Ramos (cell line): ENCODE results near the gene UGT1A3.

Source experiments
- in situ Hi-C: fragments of 300-500 bp; cut with MboI; formaldehyde crosslinking; loops from one replicate; pipeline ENCODE4 v1.14.3; 2022; ENCODE audit warnings: low sequenced_read_pairs; ENCODE audit not compliant: unreplicated experiment

UGT1A3 gene

GRCh38 chr2:233754872-233755611 is 26.2 kb downstream of the UGT1A3 start:
- in situ Hi-C loops, result no loop called here

DNA sequence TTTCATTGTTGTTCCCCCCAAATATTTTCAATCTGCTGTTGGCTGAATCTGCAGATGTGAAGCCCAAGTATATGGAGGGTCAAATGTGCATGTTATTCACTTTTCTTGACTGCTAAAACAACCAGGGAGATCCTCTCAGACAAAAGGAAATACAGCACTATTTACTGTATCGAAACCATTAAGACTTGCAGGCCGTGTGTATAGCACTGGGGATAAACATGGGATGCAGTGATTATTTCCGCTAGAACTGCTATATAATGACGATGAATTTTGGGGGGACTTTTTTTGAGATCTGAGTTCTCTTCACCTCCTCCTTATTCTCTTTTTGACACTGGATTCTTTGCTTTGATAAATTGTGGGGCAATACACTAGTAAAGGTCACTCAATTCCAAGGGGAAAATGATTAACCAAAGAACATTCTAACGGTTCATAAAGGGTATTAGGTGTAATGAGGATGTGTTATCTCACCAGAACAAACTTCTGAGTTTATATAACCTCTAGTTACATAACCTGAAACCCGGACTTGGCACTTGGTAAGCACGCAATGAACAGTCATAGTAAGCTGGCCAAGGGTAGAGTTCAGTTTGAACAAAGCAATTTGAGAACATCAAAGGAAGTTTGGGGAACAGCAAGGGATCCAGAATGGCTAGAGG is 27.7 kb downstream of the UGT1A3 start:
- in situ Hi-C loops, result no loop called here

GRCh38 chr2:233758141-233758540 is 29.3 kb downstream of the UGT1A3 start:
- in situ Hi-C loops, result no loop called here

- in situ Hi-C loops, result no loop called here
Measured at GRCh38 chr2:233758849-233759248, 30.0 kb downstream of the UGT1A3 start.

- in situ Hi-C loops, result no loop called here
Measured at GRCh38 chr2:233760043-233760442, 31.2 kb downstream of the UGT1A3 start, which contains the start of gene UGT1A1. UGT1A1 (plus strand) TSS chr2:233760270; CDS start chr2:233760288, 18 bp downstream.

- in situ Hi-C loops, result no loop called here
Measured at GRCh38 chr2:233761040-233761769, 32.4 kb downstream of the UGT1A3 start.

GRCh38 chr2:233764264-233764663 is 35.4 kb downstream of the UGT1A3 start:
- in situ Hi-C loops, result no loop called here

- in situ Hi-C loops, result no loop called here
Measured at GRCh38 chr2:233764761-233765160, 35.9 kb downstream of the UGT1A3 start.

DNA sequence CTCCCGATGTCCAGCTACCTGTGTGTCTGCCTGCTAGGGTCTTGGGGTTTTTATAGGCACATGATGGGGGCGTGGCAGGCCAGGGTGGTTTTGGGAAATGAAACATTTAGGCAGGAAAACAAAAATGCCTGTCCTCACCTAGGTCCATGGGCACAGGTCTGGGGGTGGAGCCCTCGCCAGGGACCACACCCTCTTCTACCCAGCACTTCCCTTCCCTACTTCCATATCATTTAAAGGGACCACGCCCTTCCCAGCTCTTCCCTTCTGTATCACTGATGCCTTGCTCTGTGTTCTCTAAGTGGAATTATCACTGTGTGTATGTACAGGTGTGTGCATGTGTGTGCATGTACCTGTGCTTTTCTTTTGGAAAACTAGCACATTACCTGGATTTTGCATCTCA is 37.6 kb downstream of the UGT1A3 start:
- in situ Hi-C loops, result no loop called here

GRCh38 chr2:233768076-233768475 is 39.2 kb downstream of the UGT1A3 start:
- in situ Hi-C loops, result no loop called here

DNA sequence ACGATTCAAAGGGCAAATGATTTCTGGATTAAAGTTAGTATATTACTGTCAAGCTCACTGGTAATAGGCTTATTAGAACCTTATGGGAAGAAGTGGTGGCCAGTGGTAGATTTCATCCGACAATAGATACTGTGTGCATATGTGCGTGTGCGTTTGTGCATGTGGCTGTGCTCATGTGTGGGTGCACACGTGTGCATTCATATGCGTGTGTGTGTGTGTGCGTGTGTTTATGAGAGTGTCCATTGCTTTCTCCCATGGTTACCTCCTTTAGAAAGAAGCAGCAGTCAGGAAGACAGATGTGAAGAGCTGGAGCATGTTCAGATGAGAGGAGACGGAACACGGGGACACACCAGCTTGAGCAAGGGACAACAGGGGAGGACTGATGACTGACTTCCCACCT is 40.4 kb downstream of the UGT1A3 start:
- in situ Hi-C loops, result no loop called here

DNA sequence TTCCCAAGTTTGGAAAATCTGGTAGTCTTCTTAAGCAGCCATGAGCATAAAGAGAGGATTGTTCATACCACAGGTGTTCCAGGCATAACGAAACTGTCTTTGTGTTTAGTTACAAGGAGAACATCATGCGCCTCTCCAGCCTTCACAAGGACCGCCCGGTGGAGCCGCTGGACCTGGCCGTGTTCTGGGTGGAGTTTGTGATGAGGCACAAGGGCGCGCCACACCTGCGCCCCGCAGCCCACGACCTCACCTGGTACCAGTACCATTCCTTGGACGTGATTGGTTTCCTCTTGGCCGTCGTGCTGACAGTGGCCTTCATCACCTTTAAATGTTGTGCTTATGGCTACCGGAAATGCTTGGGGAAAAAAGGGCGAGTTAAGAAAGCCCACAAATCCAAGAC is 43.3 kb downstream of the UGT1A3 start:
- in situ Hi-C loops, result no loop called here

DNA sequence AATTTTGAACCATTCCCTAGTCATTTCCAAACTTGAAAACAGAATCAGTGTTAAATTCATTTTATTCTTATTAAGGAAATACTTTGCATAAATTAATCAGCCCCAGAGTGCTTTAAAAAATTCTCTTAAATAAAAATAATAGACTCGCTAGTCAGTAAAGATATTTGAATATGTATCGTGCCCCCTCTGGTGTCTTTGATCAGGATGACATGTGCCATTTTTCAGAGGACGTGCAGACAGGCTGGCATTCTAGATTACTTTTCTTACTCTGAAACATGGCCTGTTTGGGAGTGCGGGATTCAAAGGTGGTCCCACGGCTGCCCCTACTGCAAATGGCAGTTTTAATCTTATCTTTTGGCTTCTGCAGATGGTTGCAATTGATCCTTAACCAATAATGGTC is 43.7 kb downstream of the UGT1A3 start:
- in situ Hi-C loops, result no loop called here

GRCh38 chr2:233773854-233774253 is 45.0 kb downstream of the UGT1A3 start:
- in situ Hi-C loops, result no loop called here

- in situ Hi-C loops, result no loop called here
Measured at GRCh38 chr2:233775414-233775813, 46.6 kb downstream of the UGT1A3 start.

DNA sequence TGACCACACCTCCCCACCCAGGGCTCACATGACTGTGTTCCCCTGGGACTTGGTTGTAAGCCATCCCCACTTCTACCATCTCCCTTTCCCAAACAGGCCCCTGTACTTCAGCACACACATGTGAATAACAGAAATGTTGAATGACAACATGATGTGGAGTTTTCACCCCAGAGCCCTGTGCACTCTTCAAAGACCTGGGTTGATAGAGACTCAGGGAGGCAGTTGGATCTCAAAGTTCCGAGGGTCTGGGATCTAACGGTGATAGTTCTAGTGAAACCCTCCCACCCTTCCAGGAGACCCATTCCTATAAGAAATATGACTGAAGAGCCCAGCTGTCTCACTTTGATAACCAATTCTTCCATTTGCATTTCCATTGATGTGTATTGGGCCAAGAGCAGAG is 49.2 kb downstream of the UGT1A3 start, which contains the start of gene MROH2A:
Gene MROH2A (plus strand): TSS at position 301 of the 400 bp plus-strand sequence. CDS start 1,029 bp downstream, outside the sequence.
- in situ Hi-C loops, result no loop called here

DNA sequence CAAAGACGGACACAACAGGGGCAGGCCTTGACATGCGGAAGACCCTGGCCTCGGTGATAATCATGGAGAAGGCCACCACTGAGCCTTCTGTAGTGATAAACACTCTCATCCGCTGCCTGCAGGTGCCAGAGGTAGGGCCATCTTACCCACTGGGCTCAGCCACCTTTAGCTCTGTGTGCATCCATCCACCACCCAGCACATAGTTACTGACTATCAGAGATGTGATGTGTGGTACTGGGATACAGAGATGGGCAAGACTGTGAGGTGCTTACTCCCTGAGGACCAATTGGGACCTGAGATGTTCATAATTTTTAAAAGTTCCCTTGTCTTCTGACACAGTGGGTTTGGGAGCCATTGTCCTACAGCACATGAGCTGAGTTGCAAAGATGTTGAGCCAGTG is 50.9 kb downstream of the UGT1A3 start:
- in situ Hi-C loops, result no loop called here

DNA sequence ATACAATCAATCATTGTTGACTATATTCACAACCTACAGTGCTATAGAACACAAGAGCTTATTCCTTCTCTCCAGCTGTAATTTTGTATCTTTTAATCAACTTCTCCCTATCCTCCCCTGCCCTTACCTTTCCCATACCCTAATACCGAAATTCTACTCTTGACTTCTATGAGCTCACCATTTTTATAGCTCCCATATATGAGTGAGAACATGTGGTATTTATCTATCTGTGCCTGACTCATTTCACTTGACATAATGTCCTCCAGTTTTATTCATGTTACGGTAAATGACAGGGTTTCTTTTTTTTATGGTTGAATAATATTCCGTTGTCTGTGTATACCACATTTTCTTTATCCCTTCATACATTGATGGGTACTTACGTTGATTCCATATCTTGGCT is 51.9 kb downstream of the UGT1A3 start:
- in situ Hi-C loops, result no loop called here

- in situ Hi-C loops, result no loop called here
Measured at GRCh38 chr2:233789554-233789953, 60.7 kb downstream of the UGT1A3 start.

- in situ Hi-C loops, result no loop called here
Measured at GRCh38 chr2:233791151-233791882, 62.5 kb downstream of the UGT1A3 start.
